ENCODE results near the gene CHRNB2.

CHRNB2 gene

GRCh38 chr1:154546264-154547063 lies 21.1 kb upstream of the CHRNB2 start:
- ChIA-PET POLR2A (ENCODE audit: low non-redundant PET) (interaction anchor here (0.6 kb wide), 1 partner anchor 14 kb away, joined by 3 read pairs; no protein-coding TSS in a partner anchor), CTCF (interaction anchor here (0.6 to 1.4 kb wide), 7 partner anchors 9 to 333 kb away, joined by 3 to 16 read pairs (median 3); no protein-coding TSS in a partner anchor)
- DNase-seq (ENCODE audit: low spot score): peak; percentile 66
- TF ChIP-seq, protein P1, sequence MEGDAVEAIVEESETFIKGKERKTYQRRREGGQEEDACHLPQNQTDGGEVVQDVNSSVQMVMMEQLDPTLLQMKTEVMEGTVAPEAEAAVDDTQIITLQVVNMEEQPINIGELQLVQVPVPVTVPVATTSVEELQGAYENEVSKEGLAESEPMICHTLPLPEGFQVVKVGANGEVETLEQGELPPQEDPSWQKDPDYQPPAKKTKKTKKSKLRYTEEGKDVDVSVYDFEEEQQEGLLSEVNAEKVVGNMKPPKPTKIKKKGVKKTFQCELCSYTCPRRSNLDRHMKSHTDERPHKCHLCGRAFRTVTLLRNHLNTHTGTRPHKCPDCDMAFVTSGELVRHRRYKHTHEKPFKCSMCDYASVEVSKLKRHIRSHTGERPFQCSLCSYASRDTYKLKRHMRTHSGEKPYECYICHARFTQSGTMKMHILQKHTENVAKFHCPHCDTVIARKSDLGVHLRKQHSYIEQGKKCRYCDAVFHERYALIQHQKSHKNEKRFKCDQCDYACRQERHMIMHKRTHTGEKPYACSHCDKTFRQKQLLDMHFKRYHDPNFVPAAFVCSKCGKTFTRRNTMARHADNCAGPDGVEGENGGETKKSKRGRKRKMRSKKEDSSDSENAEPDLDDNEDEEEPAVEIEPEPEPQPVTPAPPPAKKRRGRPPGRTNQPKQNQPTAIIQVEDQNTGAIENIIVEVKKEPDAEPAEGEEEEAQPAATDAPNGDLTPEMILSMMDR (conservative IDR thresholded peaks at IDR 0.05; ENCODE audit: low read depth): peak; percentile 34
- peak overlapping the region; percentile 76 for H3K27ac ChIP-seq

DNA sequence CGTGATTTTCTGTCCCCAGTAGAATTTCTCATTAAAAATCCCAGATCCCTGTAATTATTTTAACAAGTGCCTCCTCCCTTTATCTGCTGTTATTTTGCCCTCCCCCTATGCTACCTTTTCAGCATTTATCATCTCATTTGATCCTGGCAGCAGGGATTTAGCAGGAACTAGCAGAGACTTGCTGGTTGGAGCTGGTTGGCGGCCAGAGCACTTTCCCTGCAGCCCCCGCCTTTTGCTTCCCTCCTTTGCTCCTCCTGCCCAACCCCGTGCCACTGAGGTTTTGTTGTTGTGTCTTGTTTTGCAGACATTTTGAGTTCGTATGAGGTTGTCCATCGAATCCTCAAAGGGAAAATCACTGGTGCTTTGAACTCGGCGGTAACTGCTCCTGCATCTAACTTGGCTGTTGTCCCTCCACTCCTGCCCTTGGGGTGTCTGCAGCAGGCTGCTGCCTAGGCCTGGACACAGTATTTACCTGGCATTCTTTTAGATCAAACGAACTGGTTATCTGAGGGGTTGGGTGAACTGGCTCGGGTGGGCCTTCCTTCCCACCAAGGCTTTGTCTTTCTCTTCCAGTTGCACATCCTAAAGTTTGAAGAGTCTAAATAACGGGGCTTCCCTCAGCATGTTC lies 20.4 kb upstream of the CHRNB2 start:
- TF ChIP-seq, protein P1 (conservative IDR thresholded peaks at IDR 0.05; ENCODE audit: low read depth): no peak
- POLR2A ChIA-PET (ENCODE audit: low non-redundant PET): interaction anchor here (0.6 kb wide), 1 partner anchor 14 kb away, joined by 3 read pairs; no protein-coding TSS in a partner anchor
- no peak for DNase-seq (ENCODE audit: low spot score)
- CTCF ChIA-PET: interaction anchor here (0.6 to 1.4 kb wide), 7 partner anchors 8 to 333 kb away, joined by 3 to 16 read pairs (median 3); no protein-coding TSS in a partner anchor
- H3K27ac ChIP-seq: peak overlapping the region; percentile 76

- no peak overlapping the region; the same call in 1 of the 2 replicates for H3K27ac ChIP-seq
- ChIA-PET POLR2A (ENCODE audit: low non-redundant PET) (no interaction called here), CTCF (no interaction called here)
- TF ChIP-seq, protein P1 (conservative IDR thresholded peaks at IDR 0.05; ENCODE audit: low read depth): no peak
- no peak for DNase-seq (ENCODE audit: low spot score)
Observed at GRCh38 chr1:154548028-154548427, 19.6 kb upstream of the CHRNB2 start.

GRCh38 chr1:154549202-154549770 lies 18.3 kb upstream of the CHRNB2 start:
- H3K27ac ChIP-seq: no peak overlapping the region
- POLR2A ChIA-PET (ENCODE audit: low non-redundant PET): no interaction called here
- no peak for DNase-seq (ENCODE audit: low spot score)
- CTCF ChIA-PET: interaction anchor here (1.3 kb wide), 1 partner anchor 70 kb away, joined by 4 read pairs; no protein-coding TSS in a partner anchor
- TF ChIP-seq, protein P1 (conservative IDR thresholded peaks at IDR 0.05; ENCODE audit: low read depth): no peak

DNA sequence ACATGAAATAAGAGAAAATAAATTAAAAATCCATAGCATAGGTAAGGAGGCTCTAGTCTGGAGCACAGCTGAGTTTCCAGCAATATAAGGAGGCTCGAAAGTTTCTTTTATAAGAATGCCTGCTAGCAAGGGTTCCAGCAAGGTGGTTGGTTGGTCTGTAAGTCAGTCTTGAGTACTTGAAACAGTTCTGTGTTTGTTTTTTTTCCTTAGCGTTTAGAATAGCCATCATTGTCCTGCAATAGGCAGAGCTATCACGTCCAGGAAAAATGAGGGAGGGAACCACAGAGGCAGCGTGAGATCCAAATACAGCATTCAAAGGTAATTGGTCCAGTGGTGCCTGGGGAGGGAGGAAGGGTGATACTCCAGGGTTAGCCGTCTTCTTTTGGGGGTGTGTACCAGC lies 17.5 kb upstream of the CHRNB2 start:
- ChIA-PET POLR2A (ENCODE audit: low non-redundant PET) (no interaction called here), CTCF (interaction anchor here (0.6 to 1.3 kb wide), 2 partner anchors 70 to 156 kb away, joined by 3 to 4 read pairs; no protein-coding TSS in a partner anchor)
- H3K27ac ChIP-seq: no peak overlapping the region
- DNase-seq (ENCODE audit: low spot score): no peak
- TF ChIP-seq, protein P1 (conservative IDR thresholded peaks at IDR 0.05; ENCODE audit: low read depth): no peak

- ChIA-PET CTCF (interaction anchor here (0.6 kb wide), 1 partner anchor 157 kb away, joined by 3 read pairs; no protein-coding TSS in a partner anchor), POLR2A (ENCODE audit: low non-redundant PET) (no interaction called here)
- TF ChIP-seq, protein P1 (conservative IDR thresholded peaks at IDR 0.05; ENCODE audit: low read depth): no peak
- no peak for DNase-seq (ENCODE audit: low spot score)
- 0 out of 2 replicates have a peak overlapping the region, but pooled peaks have one; percentile 3 for H3K27ac ChIP-seq
Observed at GRCh38 chr1:154550657-154551056, 16.9 kb upstream of the CHRNB2 start.

Measured in RWPE1 (cell line).